ENCODE data around the gene GMIP.

GMIP gene

GRCh38 chr19:19650331-19650730, 6.9 kb upstream of the GMIP start:
- H3K27me3 ChIP-seq (replicated peaks; ENCODE audit: control insufficient read depth, insufficient read depth, low read length, poor library complexity, severe bottlenecking) = no peaks in the 10 kb centered on the region
- no peak overlapping the region for H3K4me3 ChIP-seq (ENCODE audit: insufficient read depth, low read depth, low read length, poor library complexity, severe bottlenecking)
- no peak for DNase-seq
- H3K36me3 ChIP-seq (ENCODE audit: control insufficient read depth, insufficient read depth, low read length) = peaks cover 83% of the 10 kb centered on the region
- H3K9me3 ChIP-seq (ENCODE audit: control insufficient read depth, low read length) = no peaks in the 10 kb centered on the region
- H3K27ac ChIP-seq (ENCODE audit: insufficient read depth, low read length, poor library complexity, severe bottlenecking) = peak overlapping the region; percentile 11
- H3K4me1 ChIP-seq (ENCODE audit: control insufficient read depth, insufficient read depth, low read length, poor library complexity, severe bottlenecking) = no peaks in the 10 kb centered on the region

GRCh38 chr19:19649580-19649995, 6.1 kb upstream of the GMIP start:
- no peak for DNase-seq
- no peaks in the 10 kb centered on the region for H3K9me3 ChIP-seq (ENCODE audit: control insufficient read depth, low read length)
- no peaks in the 10 kb centered on the region for H3K27me3 ChIP-seq (replicated peaks; ENCODE audit: control insufficient read depth, insufficient read depth, low read length, poor library complexity, severe bottlenecking)
- H3K27ac ChIP-seq (ENCODE audit: insufficient read depth, low read length, poor library complexity, severe bottlenecking) = no peak overlapping the region
- H3K4me1 ChIP-seq (ENCODE audit: control insufficient read depth, insufficient read depth, low read length, poor library complexity, severe bottlenecking) = no peaks in the 10 kb centered on the region
- no peak overlapping the region for H3K4me3 ChIP-seq (ENCODE audit: insufficient read depth, low read depth, low read length, poor library complexity, severe bottlenecking)
- H3K36me3 ChIP-seq (ENCODE audit: control insufficient read depth, insufficient read depth, low read length) = peaks cover 82% of the 10 kb centered on the region

GRCh38 chr19:19649155-19649554, 5.7 kb upstream of the GMIP start:
- H3K4me1 ChIP-seq (ENCODE audit: control insufficient read depth, insufficient read depth, low read length, poor library complexity, severe bottlenecking) = no peaks in the 10 kb centered on the region
- H3K9me3 ChIP-seq (ENCODE audit: control insufficient read depth, low read length) = no peaks in the 10 kb centered on the region
- H3K27ac ChIP-seq (ENCODE audit: insufficient read depth, low read length, poor library complexity, severe bottlenecking) = no peak overlapping the region
- no peak for DNase-seq
- no peaks in the 10 kb centered on the region for H3K27me3 ChIP-seq (replicated peaks; ENCODE audit: control insufficient read depth, insufficient read depth, low read length, poor library complexity, severe bottlenecking)
- H3K36me3 ChIP-seq (ENCODE audit: control insufficient read depth, insufficient read depth, low read length) = peaks cover 78% of the 10 kb centered on the region
- H3K4me3 ChIP-seq (ENCODE audit: insufficient read depth, low read depth, low read length, poor library complexity, severe bottlenecking) = no peak overlapping the region

- H3K9me3 ChIP-seq (ENCODE audit: control insufficient read depth, low read length) = no peaks in the 10 kb centered on the region
- no peaks in the 10 kb centered on the region for H3K27me3 ChIP-seq (replicated peaks; ENCODE audit: control insufficient read depth, insufficient read depth, low read length, poor library complexity, severe bottlenecking)
- no peak for DNase-seq
- H3K4me3 ChIP-seq (ENCODE audit: insufficient read depth, low read depth, low read length, poor library complexity, severe bottlenecking) = no peak overlapping the region
- no peak overlapping the region for H3K27ac ChIP-seq (ENCODE audit: insufficient read depth, low read length, poor library complexity, severe bottlenecking)
- peaks cover 9% of the 10 kb centered on the region for H3K4me1 ChIP-seq (ENCODE audit: control insufficient read depth, insufficient read depth, low read length, poor library complexity, severe bottlenecking)
- H3K36me3 ChIP-seq (ENCODE audit: control insufficient read depth, insufficient read depth, low read length) = peaks cover 59% of the 10 kb centered on the region
These were observed 3.8 kb upstream of the GMIP start for GRCh38 chr19:19647037-19647835.

- DNase-seq = no peak
- no peaks in the 10 kb centered on the region for H3K27me3 ChIP-seq (replicated peaks; ENCODE audit: control insufficient read depth, insufficient read depth, low read length, poor library complexity, severe bottlenecking)
- H3K9me3 ChIP-seq (ENCODE audit: control insufficient read depth, low read length) = no peaks in the 10 kb centered on the region
- H3K4me1 ChIP-seq (ENCODE audit: control insufficient read depth, insufficient read depth, low read length, poor library complexity, severe bottlenecking) = peaks cover 14% of the 10 kb centered on the region
- peaks cover 46% of the 10 kb centered on the region for H3K36me3 ChIP-seq (ENCODE audit: control insufficient read depth, insufficient read depth, low read length)
- H3K27ac ChIP-seq (ENCODE audit: insufficient read depth, low read length, poor library complexity, severe bottlenecking) = no peak overlapping the region
- H3K4me3 ChIP-seq (ENCODE audit: insufficient read depth, low read depth, low read length, poor library complexity, severe bottlenecking) = no peak overlapping the region
These were observed 1.9 kb upstream of the GMIP start for GRCh38 chr19:19645233-19645870.

- Histone ChIP-seq H3K36me3 (ENCODE audit: control insufficient read depth, insufficient read depth, low read length) (peaks cover 46% of the 10 kb centered on the region), H3K4me1 (ENCODE audit: control insufficient read depth, insufficient read depth, low read length, poor library complexity, severe bottlenecking) (peaks cover 14% of the 10 kb centered on the region), H3K4me3 (ENCODE audit: insufficient read depth, low read depth, low read length, poor library complexity, severe bottlenecking) (peak overlapping the region; percentile 86), H3K9me3 (ENCODE audit: control insufficient read depth, low read length) (no peaks in the 10 kb centered on the region), H3K27ac (ENCODE audit: insufficient read depth, low read length, poor library complexity, severe bottlenecking) (peak overlapping the region; percentile 93), H3K27me3 (replicated peaks; ENCODE audit: control insufficient read depth, insufficient read depth, low read length, poor library complexity, severe bottlenecking) (no peaks in the 10 kb centered on the region)
- no peak for DNase-seq
These were observed 564 bp upstream of the GMIP start for GRCh38 chr19:19644054-19644388.

GRCh38 chr19:19642506-19643157, 825 bp downstream of the GMIP start:
- H3K36me3 ChIP-seq (ENCODE audit: control insufficient read depth, insufficient read depth, low read length) = peaks cover 51% of the 10 kb centered on the region
- peaks cover 14% of the 10 kb centered on the region for H3K4me1 ChIP-seq (ENCODE audit: control insufficient read depth, insufficient read depth, low read length, poor library complexity, severe bottlenecking)
- peak overlapping the region; percentile 86 for H3K4me3 ChIP-seq (ENCODE audit: insufficient read depth, low read depth, low read length, poor library complexity, severe bottlenecking)
- no peaks in the 10 kb centered on the region for H3K27me3 ChIP-seq (replicated peaks; ENCODE audit: control insufficient read depth, insufficient read depth, low read length, poor library complexity, severe bottlenecking)
- DNase-seq = peak in 2 of 3 donors; percentile 9 to 25
- H3K27ac ChIP-seq (ENCODE audit: insufficient read depth, low read length, poor library complexity, severe bottlenecking) = peak overlapping the region; percentile 93
- no peaks in the 10 kb centered on the region for H3K9me3 ChIP-seq (ENCODE audit: control insufficient read depth, low read length)

- DNase-seq = no peak
- Histone ChIP-seq H3K9me3 (ENCODE audit: control insufficient read depth, low read length) (no peaks in the 10 kb centered on the region), H3K27me3 (replicated peaks; ENCODE audit: control insufficient read depth, insufficient read depth, low read length, poor library complexity, severe bottlenecking) (no peaks in the 10 kb centered on the region), H3K27ac (ENCODE audit: insufficient read depth, low read length, poor library complexity, severe bottlenecking) (no peak overlapping the region), H3K4me1 (ENCODE audit: control insufficient read depth, insufficient read depth, low read length, poor library complexity, severe bottlenecking) (peaks cover 18% of the 10 kb centered on the region), H3K4me3 (ENCODE audit: insufficient read depth, low read depth, low read length, poor library complexity, severe bottlenecking) (no peak overlapping the region), H3K36me3 (ENCODE audit: control insufficient read depth, insufficient read depth, low read length) (peaks cover 70% of the 10 kb centered on the region)
These were observed 5.8 kb downstream of the GMIP start for GRCh38 chr19:19637523-19638251.

GRCh38 chr19:19637186-19637522, 6.3 kb downstream of the GMIP start:
- H3K4me1 ChIP-seq (ENCODE audit: control insufficient read depth, insufficient read depth, low read length, poor library complexity, severe bottlenecking) = peaks cover 14% of the 10 kb centered on the region
- no peak overlapping the region for H3K27ac ChIP-seq (ENCODE audit: insufficient read depth, low read length, poor library complexity, severe bottlenecking)
- DNase-seq = no peak
- no peaks in the 10 kb centered on the region for H3K9me3 ChIP-seq (ENCODE audit: control insufficient read depth, low read length)
- H3K36me3 ChIP-seq (ENCODE audit: control insufficient read depth, insufficient read depth, low read length) = peaks cover 75% of the 10 kb centered on the region
- no peak overlapping the region for H3K4me3 ChIP-seq (ENCODE audit: insufficient read depth, low read depth, low read length, poor library complexity, severe bottlenecking)
- no peaks in the 10 kb centered on the region for H3K27me3 ChIP-seq (replicated peaks; ENCODE audit: control insufficient read depth, insufficient read depth, low read length, poor library complexity, severe bottlenecking)

Data from effector memory CD4-positive, alpha-beta T cell (primary cell).